Epidermal melanocyte (primary cell): ENCODE results near the gene SNRNP25.
A peak's percentile ranks its signal among the peaks of the same experiment; 100 is the strongest.

Experiments used
- DNase-seq: peaks from one replicate; pipeline ENCODE4 v3.0.0; 2011; ENCODE audit warnings: low spot score; ENCODE audit not compliant: insufficient read length

Gene SNRNP25

GRCh38 chr16:101586-101985 lies 48.0 kb downstream of the SNRNP25 start:
- no peak for DNase-seq

GRCh38 chr16:102060-102855 lies 48.6 kb downstream of the SNRNP25 start:
- DNase-seq: peak; percentile 57

- no peak for DNase-seq
Observed at GRCh38 chr16:104355-104754, 50.7 kb downstream of the SNRNP25 start.

- DNase-seq: no peak
Observed at GRCh38 chr16:104928-105327, 51.3 kb downstream of the SNRNP25 start.

GRCh38 chr16:105521-105920 lies 51.9 kb downstream of the SNRNP25 start:
- no peak for DNase-seq

- peak; percentile 69 for DNase-seq
Observed at GRCh38 chr16:106623-107324, 53.1 kb downstream of the SNRNP25 start.
